Lung (tissue), 12 donors: ENCODE data around the gene GRM4. TPM values are rescaled to one million over a fixed set of nuclear protein-coding genes. Genes with fewer than 3 reads are reported as not detected.
A peak's percentile ranks its signal among the peaks of the same experiment; 100 is the strongest.

ENCODE experiments used
- ATAC-seq: fragments of 200-7000 bp; cut with Tn5 transposase; one replicate; pipeline ENCODE4 v1.9.1; 2020; ENCODE audit warnings: moderate number of reproducible peaks; ENCODE audit not compliant: insufficient read depth, low FRiP score
- DNase-seq, 3 donors: peaks; one replicate each; pipeline ENCODE4 v3.0.0-alpha.2; 2013 to 2017
- H3K27ac ChIP-seq, 2 donors: one replicate each; pipeline ENCODE4 v1.5.1; 2013; ENCODE audit warnings: mild to moderate bottlenecking in 2 of 2, moderate library complexity in 2 of 2, control low read depth in 1 of 2, inconsistent platforms in 1 of 2, low read depth in 1 of 2, low read length in 1 of 2
- H3K27me3 ChIP-seq, 3 donors: one replicate each; pipeline ENCODE4 v1.5.1; 2013; ENCODE audit warnings: low read length in 2 of 3; ENCODE audit not compliant: control insufficient read depth in 3 of 3, insufficient read depth in 3 of 3
- H3K36me3 ChIP-seq, 4 donors: one replicate each; pipeline ENCODE4 v1.5.1; 2013; ENCODE audit warnings: low read length in 4 of 4, mild to moderate bottlenecking in 1 of 4, moderate library complexity in 1 of 4; ENCODE audit not compliant: control insufficient read depth in 4 of 4, insufficient read depth in 4 of 4
- H3K4me1 ChIP-seq, 5 donors: one replicate each; pipeline ENCODE4 v1.5.1; 2013; ENCODE audit warnings: low read length in 5 of 5, mild to moderate bottlenecking in 2 of 5, moderate library complexity in 1 of 5; ENCODE audit not compliant: control insufficient read depth in 5 of 5, insufficient read depth in 5 of 5
- H3K4me3 ChIP-seq: one replicate; pipeline ENCODE4 v1.5.1; 2013; ENCODE audit warnings: mild to moderate bottlenecking, control low read depth, moderate library complexity
- H3K9ac ChIP-seq, 2 donors: one replicate each; pipeline ENCODE4 v1.5.1; 2013; ENCODE audit warnings: low read length in 2 of 2, control low read depth in 1 of 2; ENCODE audit not compliant: insufficient read depth in 1 of 2
- H3K9me3 ChIP-seq, 4 donors: one replicate each; pipeline ENCODE4 v1.5.1; 2013; ENCODE audit warnings: low read length in 3 of 4, mild to moderate bottlenecking in 1 of 4, moderate library complexity in 1 of 4; ENCODE audit not compliant: control insufficient read depth in 4 of 4, insufficient read depth in 3 of 4
- WGBS, 2 donors: extraction: QIAGEN DNeasy Blood & Tissue Kit; methylation state at CpG; one replicate each; pipeline ENCODE4 v1.1.7; 2013; 5-methylcytosine and 5-hydroxymethylcytosine counted together
- polyA plus RNA-seq, 2 donors: library from polyadenylated mRNA; stranded (reverse); fragments of 200-250 nt; gene quantifications; one replicate each; pipeline ENCODE4 v1.2.1, GENCODE V29; 2013
- total RNA-seq, 2 donors: library from RNA; depleted of rRNA in 1 of 2; stranded (reverse); fragments of >200 nt in 1 of 2; gene quantifications; one replicate each; pipeline ENCODE4 v1.2.1, GENCODE V29; 2014 to 2021
- TF ChIP-seq, protein P1 (sequence below): IDR thresholded peaks from 2 replicates; pipeline ENCODE4 v1.5.1; 2012; ENCODE audit warnings: mild to moderate bottlenecking; ENCODE audit errors: control extremely low read depth, extremely low read depth
- donor health status: control.
- donor health status: control.
- donor health status: Bipolar disorder and iron deficiency.
- donor health status: healthy.
- donor health status: DM: yes; HTN: yes; CAD: no.

GRM4 gene
- total and polyA plus RNA-seq, 4 donors: 0.02 to 0.34 (median 0.09) TPM

DNA sequence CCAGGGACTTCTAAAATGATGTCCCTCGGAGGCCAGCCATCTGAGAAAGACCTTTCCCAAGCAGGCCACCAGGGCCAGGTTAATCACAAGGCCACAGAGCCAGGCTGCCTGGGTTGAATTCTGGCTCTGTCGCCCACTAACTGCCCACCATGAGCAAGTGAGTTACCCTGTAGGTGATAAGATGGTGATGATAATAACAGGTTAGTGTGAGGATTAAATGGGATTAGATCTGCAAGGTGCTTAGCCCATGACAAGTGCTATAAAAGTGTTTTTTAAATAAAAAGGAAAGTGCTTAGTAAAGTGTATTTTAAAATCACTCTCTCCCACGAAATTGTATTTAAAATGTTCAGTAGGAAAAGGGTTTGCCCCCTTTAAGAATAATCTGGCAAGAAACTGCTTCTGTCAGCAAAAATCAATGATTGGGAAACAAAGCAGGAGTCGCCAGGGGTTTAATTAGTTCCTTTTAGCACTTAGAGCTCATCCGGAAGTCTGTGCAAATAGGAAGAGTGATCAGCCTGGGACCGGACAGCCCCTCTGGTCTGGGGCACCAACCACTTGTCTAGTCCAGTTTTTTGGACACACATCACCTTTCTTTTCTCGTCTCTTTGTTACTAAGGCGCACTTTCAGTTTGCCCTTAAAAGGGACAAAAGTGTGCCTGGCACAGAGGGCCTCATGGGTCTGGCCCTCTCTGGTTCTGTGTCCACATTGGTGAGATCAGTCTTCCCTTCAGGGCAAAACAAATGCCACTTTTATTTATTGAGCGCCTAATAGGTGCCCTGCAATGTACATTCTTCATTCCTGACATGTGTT is 150.4 kb downstream of the GRM4 start:
- Histone ChIP-seq H3K36me3 (no peaks in the 10 kb centered on the region), H3K4me1 (peaks cover 0 to 10% (median 0%) of the 10 kb centered on the region in 5 donors), H3K9me3 (peaks cover 0 to 4% (median 0%) of the 10 kb centered on the region in 4 donors), H3K4me3 (no peak overlapping the region), H3K27me3 (no peaks in the 10 kb centered on the region), H3K9ac (no peak overlapping the region), H3K27ac (no peak overlapping the region)
- ATAC-seq (no peak), DNase-seq (peak in 2 of 3 donors; percentile 43 to 50)
- TF ChIP-seq, protein P1, sequence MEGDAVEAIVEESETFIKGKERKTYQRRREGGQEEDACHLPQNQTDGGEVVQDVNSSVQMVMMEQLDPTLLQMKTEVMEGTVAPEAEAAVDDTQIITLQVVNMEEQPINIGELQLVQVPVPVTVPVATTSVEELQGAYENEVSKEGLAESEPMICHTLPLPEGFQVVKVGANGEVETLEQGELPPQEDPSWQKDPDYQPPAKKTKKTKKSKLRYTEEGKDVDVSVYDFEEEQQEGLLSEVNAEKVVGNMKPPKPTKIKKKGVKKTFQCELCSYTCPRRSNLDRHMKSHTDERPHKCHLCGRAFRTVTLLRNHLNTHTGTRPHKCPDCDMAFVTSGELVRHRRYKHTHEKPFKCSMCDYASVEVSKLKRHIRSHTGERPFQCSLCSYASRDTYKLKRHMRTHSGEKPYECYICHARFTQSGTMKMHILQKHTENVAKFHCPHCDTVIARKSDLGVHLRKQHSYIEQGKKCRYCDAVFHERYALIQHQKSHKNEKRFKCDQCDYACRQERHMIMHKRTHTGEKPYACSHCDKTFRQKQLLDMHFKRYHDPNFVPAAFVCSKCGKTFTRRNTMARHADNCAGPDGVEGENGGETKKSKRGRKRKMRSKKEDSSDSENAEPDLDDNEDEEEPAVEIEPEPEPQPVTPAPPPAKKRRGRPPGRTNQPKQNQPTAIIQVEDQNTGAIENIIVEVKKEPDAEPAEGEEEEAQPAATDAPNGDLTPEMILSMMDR: no peak
- WGBS, 2 donors: 50 to 54% methylated on average over 9 of the region's 9 CpGs

DNA sequence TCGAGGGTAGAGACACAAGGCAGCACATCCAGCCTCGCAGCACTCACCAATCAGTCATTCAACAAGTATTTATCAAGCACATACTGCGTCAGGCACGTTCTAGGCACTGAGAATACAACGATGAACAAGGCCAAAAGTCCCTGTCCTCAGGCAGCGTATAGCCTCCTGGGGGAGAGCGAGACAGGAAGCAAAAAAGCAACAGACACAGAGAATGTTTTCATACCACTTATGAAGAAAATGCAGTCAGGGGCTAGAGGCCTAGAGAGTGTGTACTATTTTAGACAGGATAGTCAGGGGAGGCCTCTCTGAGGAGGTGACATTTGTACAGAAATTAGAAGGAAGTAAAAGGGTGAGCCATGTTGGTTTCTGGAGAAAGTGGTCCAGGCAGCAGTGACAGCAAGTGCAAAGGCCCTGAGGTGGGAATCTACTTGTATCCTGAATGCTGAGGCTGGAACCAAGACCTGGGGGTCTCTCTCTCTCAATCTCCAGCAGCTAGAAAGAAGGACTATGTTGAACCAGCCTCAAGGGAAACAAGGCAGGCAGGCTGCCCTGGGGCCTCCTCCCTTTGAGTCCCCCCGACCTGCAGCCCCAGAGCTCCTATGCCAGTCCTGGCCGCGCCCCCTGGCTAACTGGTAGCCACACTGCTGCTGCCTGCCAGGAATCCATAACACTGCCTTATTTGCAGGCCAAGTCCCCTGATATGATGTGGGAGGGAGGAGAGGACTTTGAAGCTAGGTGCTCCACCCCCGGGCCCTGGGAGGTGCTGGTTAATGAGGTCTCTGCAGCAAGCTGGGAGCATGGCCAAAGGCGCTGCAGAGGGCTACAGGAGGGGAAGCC is 151.2 kb downstream of the GRM4 start:
- WGBS, 2 donors: 83 to 90% methylated on average over 12 of the region's 12 CpGs
- ATAC-seq: no peak

DNA sequence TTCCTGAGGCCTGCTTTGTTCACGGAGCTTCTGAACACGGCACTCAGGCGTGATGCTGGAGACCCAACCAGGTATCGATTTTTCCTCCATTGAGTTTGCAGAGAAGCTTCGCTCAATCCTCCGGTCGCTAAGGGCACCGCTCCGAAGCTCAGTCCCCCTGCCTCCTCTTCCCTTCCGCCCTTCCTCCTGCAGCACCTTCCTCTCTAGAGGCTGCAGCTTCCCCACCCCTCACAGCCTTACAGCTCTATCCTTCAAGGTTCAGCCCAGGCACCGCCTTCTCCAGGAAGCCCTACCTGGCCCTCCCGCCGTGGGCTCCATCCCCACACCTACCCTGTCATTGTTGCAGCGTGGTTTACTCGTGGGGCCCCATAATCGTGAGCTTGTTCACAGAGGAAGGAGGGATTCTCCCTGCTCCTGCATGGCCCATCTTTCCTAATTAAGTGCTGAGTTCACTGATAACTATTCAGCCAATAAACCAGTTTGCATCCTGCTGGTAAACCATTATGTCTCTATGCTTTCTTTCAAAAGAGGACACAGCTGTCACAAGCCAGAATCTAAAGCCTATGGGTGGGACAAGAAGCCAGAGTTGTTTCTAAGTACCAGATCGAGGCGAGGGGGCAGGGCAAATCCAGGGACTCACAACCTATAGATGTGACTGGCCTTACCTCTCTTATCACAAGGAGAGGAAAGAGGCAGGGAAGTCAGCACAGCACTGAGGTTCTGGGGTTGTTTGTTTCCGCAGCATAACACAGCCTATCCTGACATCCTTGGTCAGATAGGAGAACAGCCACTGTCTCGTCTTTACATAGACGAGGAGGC is 152.0 kb downstream of the GRM4 start:
- Histone ChIP-seq H3K4me3 (no peak overlapping the region), H3K36me3 (no peaks in the 10 kb centered on the region), H3K9ac (no peak overlapping the region), H3K27me3 (no peaks in the 10 kb centered on the region), H3K27ac (no peak overlapping the region), H3K9me3 (peaks cover 0 to 2% (median 0%) of the 10 kb centered on the region in 4 donors), H3K4me1 (peaks cover 0 to 10% (median 0%) of the 10 kb centered on the region in 5 donors)
- DNase-seq (peak in 1 of 3 donors; percentile 7), ATAC-seq (no peak)
- WGBS, 2 donors: 75 to 76% methylated on average over 21 of the region's 21 CpGs
- TF ChIP-seq, protein P1: no peak

More for the DNA sequence above, 151.2 kb downstream of the GRM4 start:
- Histone ChIP-seq H3K4me1 (peaks cover 0 to 10% (median 0%) of the 10 kb centered on the region in 5 donors), H3K27me3 (no peaks in the 10 kb centered on the region), H3K27ac (no peak overlapping the region), H3K9me3 (peaks cover 0 to 2% (median 0%) of the 10 kb centered on the region in 4 donors), H3K9ac (no peak overlapping the region), H3K36me3 (no peaks in the 10 kb centered on the region), H3K4me3 (no peak overlapping the region)
- TF ChIP-seq, protein P1: no peak
- peak; percentile 12 to 57 (median 30) for DNase-seq
